Liver (tissue), 9 donors: Measurements from ENCODE around the gene TMPRSS9. TPM values are rescaled to one million over a fixed set of nuclear protein-coding genes. Genes with fewer than 3 reads are reported as not detected.
"Not testable (repeated sequence)": the region's sequence is repeated elsewhere in the genome, so short reads cannot be mapped to it uniquely, and the experiment has no call there.

ENCODE experiments used
- DNase-seq: peaks from one replicate; pipeline ENCODE4 v3.0.0-alpha.2; 2017; ENCODE audit warnings: low spot score
- H3K27ac ChIP-seq, 2 donors: one replicate each; pipeline ENCODE4 v1.7.0; 2013; ENCODE audit warnings: inconsistent platforms in 2 of 2, low read length in 2 of 2, control low read depth in 1 of 2, low read depth in 1 of 2, mild to moderate bottlenecking in 1 of 2
- H3K27me3 ChIP-seq, 4 donors: one replicate each; pipeline versions ENCODE4 v1.6.1 to v1.7.0; 2013; ENCODE audit warnings: low read length in 3 of 4, inconsistent platforms in 1 of 4, mild to moderate bottlenecking in 1 of 4, moderate library complexity in 1 of 4; ENCODE audit not compliant: control insufficient read depth in 4 of 4, insufficient read depth in 4 of 4
- H3K36me3 ChIP-seq, 4 donors: one replicate each; pipeline versions ENCODE4 v1.6.1 to v1.7.0; 2013; ENCODE audit warnings: low read length in 3 of 4, mild to moderate bottlenecking in 3 of 4, low read depth in 1 of 4, moderate library complexity in 1 of 4; ENCODE audit not compliant: control insufficient read depth in 4 of 4, insufficient read depth in 3 of 4
- H3K4me1 ChIP-seq, 4 donors: one replicate each; pipeline versions ENCODE4 v1.6.1 to v1.7.0; 2013; ENCODE audit warnings: low read length in 3 of 4, mild to moderate bottlenecking in 3 of 4, moderate library complexity in 1 of 4; ENCODE audit not compliant: control insufficient read depth in 4 of 4, insufficient read depth in 4 of 4
- H3K4me3 ChIP-seq, 3 donors: one replicate each; pipeline versions ENCODE4 v1.6.1 to v1.7.0; 2013; ENCODE audit warnings: low read length in 3 of 3, control low read depth in 1 of 3, low read depth in 1 of 3, mild to moderate bottlenecking in 1 of 3
- H3K9ac ChIP-seq, 2 donors: one replicate each; pipeline ENCODE4 v1.7.0; 2013; ENCODE audit warnings: low read length in 2 of 2, mild to moderate bottlenecking in 2 of 2, moderate library complexity in 2 of 2, control low read depth in 1 of 2, low read depth in 1 of 2
- H3K9me3 ChIP-seq, 4 donors: one replicate each; pipeline versions ENCODE4 v1.6.1 to v1.7.0; 2013; ENCODE audit warnings: low read length in 3 of 4; ENCODE audit not compliant: control insufficient read depth in 4 of 4
- FOXA1 ChIP-seq: IDR thresholded peaks from 2 replicates; pipeline ENCODE4 v1.6.1; 2016; ENCODE audit warnings: antibody characterized with exemption
- FOXA2 ChIP-seq: IDR thresholded peaks from 2 replicates; pipeline ENCODE4 v1.6.1; 2016; ENCODE audit warnings: antibody characterized with exemption
- GABPA ChIP-seq, 2 donors: IDR thresholded peaks in 1 of 2; conservative IDR thresholded peaks in 1 of 2; 2 replicates each; pipeline ENCODE4 v1.6.1; 2016; ENCODE audit warnings: antibody characterized with exemption in 2 of 2, mild to moderate bottlenecking in 1 of 2, moderate library complexity in 1 of 2
- HNF4A ChIP-seq, 2 donors: conservative IDR thresholded peaks; 2 replicates each; pipeline ENCODE4 v1.6.1; 2016; ENCODE audit warnings: antibody characterized with exemption in 2 of 2, mild to moderate bottlenecking in 2 of 2
- HNF4G ChIP-seq: IDR thresholded peaks from 2 replicates; pipeline ENCODE4 v1.6.1; 2016; ENCODE audit warnings: antibody characterized with exemption
- JUND ChIP-seq, 2 donors: IDR thresholded peaks; 2 replicates each; pipeline ENCODE4 v1.6.1; 2016; ENCODE audit warnings: antibody characterized with exemption in 2 of 2
- NR2F2 ChIP-seq: IDR thresholded peaks from 2 replicates; pipeline ENCODE4 v1.6.1; 2016; ENCODE audit warnings: antibody characterized with exemption
- RAD21 ChIP-seq, 2 donors: IDR thresholded peaks; 2 replicates each; pipeline ENCODE4 v1.6.1; 2016; ENCODE audit warnings: antibody characterized with exemption in 2 of 2, mild to moderate bottlenecking in 2 of 2
- RXRA ChIP-seq, 2 donors: IDR thresholded peaks; 2 replicates each; pipeline ENCODE4 v1.6.1; 2017 to 2018; ENCODE audit warnings: antibody characterized with exemption in 2 of 2, mild to moderate bottlenecking in 1 of 2
- SP1 ChIP-seq: IDR thresholded peaks from 2 replicates; pipeline ENCODE4 v1.6.1; 2018; ENCODE audit warnings: antibody characterized with exemption, mild to moderate bottlenecking
- TAF1 ChIP-seq: conservative IDR thresholded peaks from 2 replicates; pipeline ENCODE4 v1.6.1; 2016; ENCODE audit warnings: antibody characterized with exemption, mild to moderate bottlenecking
- YY1 ChIP-seq: IDR thresholded peaks from 2 replicates; pipeline ENCODE4 v1.6.1; 2016; ENCODE audit warnings: antibody characterized with exemption, mild to moderate bottlenecking
- WGBS: extraction: QIAGEN DNeasy Blood & Tissue Kit; methylation state at CpG from one replicate; pipeline ENCODE4 v1.1.7; 2013; 5-methylcytosine and 5-hydroxymethylcytosine counted together
- polyA plus RNA-seq, 2 donors: library from polyadenylated mRNA; stranded (reverse) in 1 of 2; unstranded in 1 of 2; fragments of 200-250 nt in 1 of 2; fragments of >200 nt in 1 of 2; fragmentation: Nextera tagmentation in 1 of 2; extraction: Ambion mirVana in 1 of 2; gene quantifications; one replicate each; pipeline versions ENCODE4 v1.2.1 to v1.2.3, GENCODE V29; 2013 to 2015
- total RNA-seq, 2 donors: library from RNA; depleted of rRNA; stranded (reverse); fragments of >200 nt; gene quantifications; one replicate each; pipeline ENCODE4 v1.2.3, GENCODE V29; 2014
- TF ChIP-seq, protein P1 (sequence below): IDR thresholded peaks from 2 replicates; pipeline ENCODE4 v1.6.1; 2016; ENCODE audit warnings: antibody characterized with exemption
- TF ChIP-seq, protein P2 (sequence below): IDR thresholded peaks from 2 replicates; pipeline ENCODE4 v1.6.1; 2016; ENCODE audit warnings: antibody characterized with exemption
- TF ChIP-seq, protein P3 (sequence below): IDR thresholded peaks from 2 replicates; pipeline ENCODE4 v1.6.1; 2016; ENCODE audit warnings: antibody characterized with exemption, mild to moderate bottlenecking
- donor health status: healthy.
- donor health status: healthy.
- donor health status: healthy.
- donor health status: healthy.
- donor health status: healthy.

The TMPRSS9 gene
- total and polyA plus RNA-seq, 4 donors = 0.39 to 24.8 (median 1.5) TPM

DNA sequence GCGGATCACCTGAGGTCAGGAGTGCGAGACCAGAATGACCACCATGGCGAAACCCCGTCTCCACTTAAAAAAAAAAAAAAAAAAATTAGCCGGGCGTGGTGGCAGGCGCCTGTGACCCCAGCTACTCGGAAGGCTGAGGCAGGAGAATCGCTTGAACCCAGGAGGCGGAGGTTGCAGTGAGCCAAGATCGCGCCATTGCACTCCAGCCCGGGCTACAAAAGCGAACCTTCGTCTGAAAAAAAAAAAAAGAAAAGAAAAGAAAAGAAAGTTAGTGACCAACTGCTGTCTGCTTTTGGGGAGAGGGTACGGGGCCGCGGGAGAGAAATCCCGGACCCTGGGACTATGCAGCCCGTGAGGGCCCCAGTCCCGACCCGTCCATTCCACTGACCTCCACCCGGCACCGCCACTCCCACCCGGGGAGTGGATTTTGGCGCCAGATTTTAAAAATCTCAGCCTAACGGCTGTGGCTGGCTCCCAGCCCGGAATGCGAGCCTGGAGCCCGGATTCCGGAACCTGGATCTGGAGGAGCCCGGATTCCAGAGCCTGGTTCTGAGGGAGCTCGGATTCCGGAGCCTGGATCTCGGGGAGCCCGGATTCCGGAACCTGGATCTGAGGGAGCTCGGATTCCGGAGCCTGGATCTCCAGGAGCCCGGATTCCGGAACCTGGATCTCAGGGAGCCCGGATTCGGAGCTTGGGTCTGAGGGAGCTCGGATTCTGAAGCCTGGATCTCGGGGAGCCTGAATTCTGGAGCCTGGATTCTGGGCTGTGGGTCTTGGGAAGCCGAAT, 102.8 kb downstream of the TMPRSS9 start:
- Histone ChIP-seq H3K9me3 (no peaks in the 10 kb centered on the region), H3K27me3 (no peaks in the 10 kb centered on the region), H3K9ac (no peak overlapping the region), H3K36me3 (no peaks in the 10 kb centered on the region), H3K27ac (no peak overlapping the region), H3K4me1 (peaks cover 9 to 15% (median 12%) of the 10 kb centered on the region in 4 donors), H3K4me3 (peak overlapping the region in 2 of 3 donors; percentile 46 to 75)
- peak; percentile 56 for DNase-seq
- TF ChIP-seq NR2F2 (peak; percentile 82), HNF4A (conservative IDR thresholded peaks at IDR 0.05) (peak in 1 of 2 donors; percentile 31), RXRA (IDR thresholded peaks at IDR 0.05) (peak; percentile 35 to 72), FOXA2 (no peak), HNF4G (no peak), RAD21 (IDR thresholded peaks at IDR 0.05) (peak; percentile 17 to 48), TAF1 (no peak), FOXA1 (peak; percentile 56), GABPA (IDR thresholded peaks at IDR 0.05 in 1 of 2, conservative IDR thresholded peaks at IDR 0.05 in 1 of 2) (peak; percentile 49 to 56), SP1 (peak; percentile 73), YY1 (peak; percentile 63), JUND (IDR thresholded peaks at IDR 0.05) (peak in 1 of 2 donors; percentile 11)
- TF ChIP-seq, protein P1, sequence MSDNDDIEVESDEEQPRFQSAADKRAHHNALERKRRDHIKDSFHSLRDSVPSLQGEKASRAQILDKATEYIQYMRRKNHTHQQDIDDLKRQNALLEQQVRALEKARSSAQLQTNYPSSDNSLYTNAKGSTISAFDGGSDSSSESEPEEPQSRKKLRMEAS = peak; percentile 35
- TF ChIP-seq, protein P2, sequence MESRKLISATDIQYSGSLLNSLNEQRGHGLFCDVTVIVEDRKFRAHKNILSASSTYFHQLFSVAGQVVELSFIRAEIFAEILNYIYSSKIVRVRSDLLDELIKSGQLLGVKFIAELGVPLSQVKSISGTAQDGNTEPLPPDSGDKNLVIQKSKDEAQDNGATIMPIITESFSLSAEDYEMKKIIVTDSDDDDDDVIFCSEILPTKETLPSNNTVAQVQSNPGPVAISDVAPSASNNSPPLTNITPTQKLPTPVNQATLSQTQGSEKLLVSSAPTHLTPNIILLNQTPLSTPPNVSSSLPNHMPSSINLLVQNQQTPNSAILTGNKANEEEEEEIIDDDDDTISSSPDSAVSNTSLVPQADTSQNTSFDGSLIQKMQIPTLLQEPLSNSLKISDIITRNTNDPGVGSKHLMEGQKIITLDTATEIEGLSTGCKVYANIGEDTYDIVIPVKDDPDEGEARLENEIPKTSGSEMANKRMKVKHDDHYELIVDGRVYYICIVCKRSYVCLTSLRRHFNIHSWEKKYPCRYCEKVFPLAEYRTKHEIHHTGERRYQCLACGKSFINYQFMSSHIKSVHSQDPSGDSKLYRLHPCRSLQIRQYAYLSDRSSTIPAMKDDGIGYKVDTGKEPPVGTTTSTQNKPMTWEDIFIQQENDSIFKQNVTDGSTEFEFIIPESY = no peak
- TF ChIP-seq, protein P3, sequence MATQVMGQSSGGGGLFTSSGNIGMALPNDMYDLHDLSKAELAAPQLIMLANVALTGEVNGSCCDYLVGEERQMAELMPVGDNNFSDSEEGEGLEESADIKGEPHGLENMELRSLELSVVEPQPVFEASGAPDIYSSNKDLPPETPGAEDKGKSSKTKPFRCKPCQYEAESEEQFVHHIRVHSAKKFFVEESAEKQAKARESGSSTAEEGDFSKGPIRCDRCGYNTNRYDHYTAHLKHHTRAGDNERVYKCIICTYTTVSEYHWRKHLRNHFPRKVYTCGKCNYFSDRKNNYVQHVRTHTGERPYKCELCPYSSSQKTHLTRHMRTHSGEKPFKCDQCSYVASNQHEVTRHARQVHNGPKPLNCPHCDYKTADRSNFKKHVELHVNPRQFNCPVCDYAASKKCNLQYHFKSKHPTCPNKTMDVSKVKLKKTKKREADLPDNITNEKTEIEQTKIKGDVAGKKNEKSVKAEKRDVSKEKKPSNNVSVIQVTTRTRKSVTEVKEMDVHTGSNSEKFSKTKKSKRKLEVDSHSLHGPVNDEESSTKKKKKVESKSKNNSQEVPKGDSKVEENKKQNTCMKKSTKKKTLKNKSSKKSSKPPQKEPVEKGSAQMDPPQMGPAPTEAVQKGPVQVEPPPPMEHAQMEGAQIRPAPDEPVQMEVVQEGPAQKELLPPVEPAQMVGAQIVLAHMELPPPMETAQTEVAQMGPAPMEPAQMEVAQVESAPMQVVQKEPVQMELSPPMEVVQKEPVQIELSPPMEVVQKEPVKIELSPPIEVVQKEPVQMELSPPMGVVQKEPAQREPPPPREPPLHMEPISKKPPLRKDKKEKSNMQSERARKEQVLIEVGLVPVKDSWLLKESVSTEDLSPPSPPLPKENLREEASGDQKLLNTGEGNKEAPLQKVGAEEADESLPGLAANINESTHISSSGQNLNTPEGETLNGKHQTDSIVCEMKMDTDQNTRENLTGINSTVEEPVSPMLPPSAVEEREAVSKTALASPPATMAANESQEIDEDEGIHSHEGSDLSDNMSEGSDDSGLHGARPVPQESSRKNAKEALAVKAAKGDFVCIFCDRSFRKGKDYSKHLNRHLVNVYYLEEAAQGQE = peak; percentile 14
- 17% methylated on average over 46 of the region's 46 CpGs for WGBS

DNA sequence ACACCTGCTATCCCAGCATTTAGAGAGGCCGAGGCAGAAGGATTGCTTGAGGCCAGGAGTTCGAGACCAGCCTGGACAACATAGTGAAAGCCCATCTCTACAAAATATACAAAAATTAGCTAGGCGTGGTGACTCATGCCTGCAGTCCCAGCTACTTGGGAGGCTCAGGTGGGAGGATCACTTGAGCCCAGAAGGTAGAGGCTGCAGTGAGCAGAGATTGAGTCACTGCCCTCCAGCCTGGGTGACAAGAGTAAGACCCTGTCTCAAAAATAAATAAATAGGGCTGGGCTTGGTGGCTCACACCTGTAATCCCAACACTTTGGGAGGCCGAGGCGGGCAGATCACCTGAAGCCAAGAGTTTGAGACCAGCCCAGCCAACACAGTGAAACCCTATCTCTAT, 103.6 kb downstream of the TMPRSS9 start:
- H3K4me3 ChIP-seq, H3K27me3 ChIP-seq, H3K9ac ChIP-seq, H3K36me3 ChIP-seq, H3K27ac ChIP-seq, H3K9me3 ChIP-seq, DNase-seq: not testable (repeated sequence)
- WGBS = 98% methylated on average over 5 of the region's 5 CpGs
- H3K4me1 ChIP-seq = peaks cover 6 to 15% (median 11%) of the 10 kb centered on the region in 4 donors
